K562 (cell line): ENCODE data around the gene PITX2. TPM values are rescaled to one million over a fixed set of nuclear protein-coding genes. Genes with fewer than 3 reads are reported as not detected.

Source experiments
- ATAC-seq: fragments of 200-7000 bp; cut with Tn5 transposase; 3 replicates; pipeline ENCODE4 v1.9.1; 2020; ENCODE audit warnings: moderate library complexity
- BruUV-seq: library from RNA; stranded (reverse); fragments of 400-500 nt; replicated peaks from 2 replicates; lab custom pipeline; 2021; lab: Mats Ljungman, UMichigan
- CTCF ChIA-PET: fragments of 300-600 bp; formaldehyde crosslinking; extraction: SDS; loops from one replicate; lab custom pipeline; 2021; ENCODE audit warnings: low intra/inter-chr PET ratio; lab: Yijun Ruan, JAX
- POLR2A ChIA-PET: fragments of 300-600, 350-650 bp; sonication (Branson Sonifier 250); formaldehyde crosslinking; extraction: SDS; loops from one replicate; lab custom pipeline; 2021; ENCODE audit warnings: antibody characterized with exemption, inconsistent platforms; lab: Yijun Ruan, JAX
- DNase-seq, 4 experiments: peaks; one replicate each; pipeline versions ENCODE4 v3.0.0 to v3.0.0-alpha.2; 2011 to 2018; ENCODE audit warnings: low spot score in 3 of 4, mixed read lengths in 3 of 4; ENCODE audit errors: extremely low read depth in 1 of 4
- FAIRE-seq: peaks from 2 replicates; lab custom pipeline; 2011; peaks lifted over from hg19 to GRCh38; lab: Jason Lieb, UNC
- H2AFZ ChIP-seq: 2 replicates; pipeline ENCODE4 v1.6.0; 2011; ENCODE audit warnings: low read depth, low read length, control low read depth, inconsistent platforms
- H3K27ac ChIP-seq: fragments of 200-600 bp; 3 replicates; pipeline ENCODE4 v1.8.0; 2011; ENCODE audit warnings: low read depth, mild to moderate bottlenecking, control low read depth, inconsistent platforms, low read length, moderate library complexity, mixed read lengths; ENCODE audit errors: extremely low read depth
- H3K27me3 ChIP-seq, 2 experiments: fragments of 300-600 bp in 1 of 2; 2 replicates in 1 of 2; 3 replicates in 1 of 2; pipeline versions ENCODE4 v1.6.0 to v1.8.0; 2011; ENCODE audit warnings: inconsistent platforms in 2 of 2, low read length in 2 of 2, mild to moderate bottlenecking in 1 of 2, mixed read lengths in 1 of 2, moderate library complexity in 1 of 2; ENCODE audit not compliant: control insufficient read depth in 2 of 2, insufficient read depth in 2 of 2
- H3K36me3 ChIP-seq: fragments of 300-600 bp; 3 replicates; pipeline ENCODE4 v1.8.0; 2011; ENCODE audit warnings: mild to moderate bottlenecking, low read length, inconsistent platforms; ENCODE audit not compliant: control insufficient read depth, insufficient read depth
- H3K4me1 ChIP-seq, 2 experiments: fragments of 200-600 bp in 1 of 2; replicated peaks in 1 of 2; 2 replicates in 1 of 2; 3 replicates in 1 of 2; pipeline versions ENCODE4 v1.5.1 to v1.8.0; 2011; ENCODE audit warnings: inconsistent platforms in 2 of 2, low read length in 2 of 2, mild to moderate bottlenecking in 1 of 2, mixed read lengths in 1 of 2, moderate library complexity in 1 of 2; ENCODE audit not compliant: control insufficient read depth in 2 of 2, insufficient read depth in 2 of 2
- H3K4me2 ChIP-seq: 2 replicates; pipeline ENCODE4 v1.6.1; 2011; ENCODE audit warnings: low read length, control low read depth, inconsistent platforms, mixed read lengths; ENCODE audit not compliant: insufficient read depth
- H3K4me3 ChIP-seq: fragments of 200-600 bp; sonication (generic), shearing (Covaris generic); 2 replicates; pipeline ENCODE4 v1.5.1; 2016; ENCODE audit warnings: control low read depth, inconsistent platforms
- H3K79me2 ChIP-seq: fragments of 200-600 bp; 3 replicates; pipeline ENCODE4 v1.8.0; 2011; ENCODE audit warnings: low read length, inconsistent platforms; ENCODE audit not compliant: control insufficient read depth, insufficient read depth
- H3K9ac ChIP-seq, 2 experiments: 2 replicates each; pipeline versions ENCODE4 v1.6.0 to v1.6.1; 2011; ENCODE audit warnings: low read depth in 2 of 2, low read length in 2 of 2, control low read depth in 1 of 2, inconsistent platforms in 1 of 2, mild to moderate bottlenecking in 1 of 2, mixed read lengths in 1 of 2; ENCODE audit not compliant: insufficient read depth in 1 of 2
- H3K9me1 ChIP-seq: one replicate; pipeline ENCODE4 v1.6.0; 2011; ENCODE audit warnings: inconsistent platforms, mild to moderate bottlenecking, low read length, moderate library complexity; ENCODE audit not compliant: control insufficient read depth, insufficient read depth
- H3K9me3 ChIP-seq: replicated peaks from 2 replicates; pipeline ENCODE4 v1.5.1; 2011; ENCODE audit warnings: low read depth, low read length, inconsistent platforms; ENCODE audit not compliant: control insufficient read depth, insufficient read depth
- H4K20me1 ChIP-seq: replicated peaks from 2 replicates; pipeline ENCODE4 v1.6.1; 2011; ENCODE audit warnings: low read length, inconsistent platforms, mixed read lengths; ENCODE audit not compliant: control insufficient read depth, insufficient read depth
- BCLAF1 ChIP-seq, 2 experiments: fragments of 450-650 bp in 1 of 2; IDR thresholded peaks; 2 replicates each; pipeline ENCODE4 v1.6.1; 2011 to 2017; ENCODE audit warnings: low read depth in 2 of 2, antibody characterized with exemption in 1 of 2, borderline replicate concordance in 1 of 2, low read length in 1 of 2, mild to moderate bottlenecking in 1 of 2, mixed read lengths in 1 of 2; ENCODE audit not compliant: control insufficient read depth in 1 of 2
- HNRNPH1 ChIP-seq: fragments of 200-400 bp; formaldehyde crosslinking; optimal IDR thresholded peaks from 2 replicates; pipeline ENCODE3; 2017; ENCODE audit warnings: low read depth, mild to moderate bottlenecking, low read length, moderate library complexity
- HNRNPK ChIP-seq: fragments of 200-400 bp; formaldehyde crosslinking; IDR thresholded peaks from one replicate; pipeline ENCODE4 v1.6.1; 2018; ENCODE audit warnings: mild to moderate bottlenecking, low read depth, low read length; ENCODE audit not compliant: poor library complexity, severe bottlenecking
- KDM1A ChIP-seq, 2 experiments: fragments of 450-650 bp; IDR thresholded peaks; 2 replicates each; pipeline ENCODE4 v1.6.1; 2016; ENCODE audit warnings: mild to moderate bottlenecking in 2 of 2
- KLF16 ChIP-seq: IDR thresholded peaks from 2 replicates; pipeline ENCODE4 v1.6.1; 2016; ENCODE audit warnings: antibody characterized with exemption
- MED1 ChIP-seq: sonication (generic); formaldehyde crosslinking; IDR thresholded peaks from 2 replicates; pipeline ENCODE4 v1.8.1; 2023; ENCODE audit warnings: missing genetic modification reagents, borderline replicate concordance
- MLX ChIP-seq, 2 experiments: fragments of 450-650 bp in 1 of 2; sonication (generic) in 1 of 2; formaldehyde crosslinking; conservative IDR thresholded peaks; 2 replicates each; pipeline versions ENCODE4 v1.4.0 to v1.8.1; 2020 to 2022; ENCODE audit warnings: mild to moderate bottlenecking in 1 of 2, missing genetic modification reagents in 1 of 2
- NEUROD1 ChIP-seq: fragments of 150-350 bp; IDR thresholded peaks from 2 replicates; pipeline ENCODE4 v1.6.1; 2014; ENCODE audit warnings: borderline replicate concordance, low read length, low read depth; ENCODE audit not compliant: partially characterized antibody
- NFXL1 ChIP-seq: fragments of 450-650 bp; formaldehyde crosslinking; IDR thresholded peaks from 2 replicates; pipeline ENCODE4 v1.4.0; 2021; ENCODE audit warnings: mild to moderate bottlenecking
- NR4A1 ChIP-seq, 2 experiments: fragments of 250-450 bp in 1 of 2; fragments of 450-650 bp in 1 of 2; sonication (Bioruptor Pico) in 1 of 2; IDR thresholded peaks; 2 replicates each; pipeline versions ENCODE4 v1.4.0 to v1.6.1; 2016 to 2020; ENCODE audit warnings: mild to moderate bottlenecking in 2 of 2, missing compliant biosample characterization in 1 of 2, missing genetic modification characterization in 1 of 2, moderate library complexity in 1 of 2
- PCBP1 ChIP-seq: fragments of 200-400 bp; formaldehyde crosslinking; IDR thresholded peaks from 2 replicates; pipeline ENCODE4 v1.6.1; 2018; ENCODE audit warnings: mild to moderate bottlenecking, low read depth, low read length; ENCODE audit not compliant: poor library complexity, severe bottlenecking
- THRA ChIP-seq: fragments of 450-650 bp; IDR thresholded peaks from 2 replicates; pipeline ENCODE4 v1.6.1; 2017; ENCODE audit warnings: mild to moderate bottlenecking, moderate library complexity
- ZBTB7A ChIP-seq: IDR thresholded peaks from 2 replicates; pipeline ENCODE4 v1.6.1; 2011; ENCODE audit warnings: low read depth, mild to moderate bottlenecking, low read length, moderate library complexity, borderline replicate concordance; ENCODE audit not compliant: control insufficient read depth
- ZC3H11A ChIP-seq: IDR thresholded peaks from 2 replicates; pipeline ENCODE4 v1.6.1; 2012; ENCODE audit warnings: low read depth, low read length, improper control_type of control experiment
- WGBS: fragments of 100-300 bp; shearing (Covaris generic); methylation state at CpG from one replicate; pipeline ENCODE4 v1.1.6; 2016; ENCODE audit warnings: low coverage, mixed read lengths; ENCODE audit not compliant: insufficient coverage; ENCODE audit errors: missing lambda C conversion rate; 5-methylcytosine and 5-hydroxymethylcytosine counted together
- in situ Hi-C: fragments of 300-500 bp; cut with MboI; formaldehyde crosslinking; loops from 4 replicates; pipeline ENCODE4 v1.15.0; 2018; ENCODE audit warnings: inconsistent platforms, mixed read lengths
- intact Hi-C: fragments of 100-400 bp; cut with micrococcal nuclease; formaldehyde crosslinking; loops from 2 replicates; pipeline ENCODE4 v1.14.2; 2022
- polyA plus RNA-seq, 8 experiments: library from polyadenylated mRNA; depleted of rRNA in 4 of 8; stranded (reverse) in 5 of 8; unstranded in 3 of 8; fragments of >200 nt; fragmentation: Nextera tagmentation in 2 of 8; fragmentation: Illumina TruSeq in 1 of 8; extraction: Ambion mirVana in 2 of 8; extraction: Trizol in 1 of 8; gene quantifications; 2 replicates each; pipeline versions ENCODE4 v1.2.1 to v1.2.3, GENCODE V29; 2011 to 2014; ENCODE audit warnings: inconsistent platforms in 1 of 8, missing spikeins in 1 of 8
- total RNA-seq, 7 experiments: library from RNA; depleted of rRNA in 6 of 7; stranded (reverse); fragments of >200 nt in 6 of 7; fragmentation: Illumina TruSeq in 2 of 7; extraction: Trizol in 2 of 7; gene quantifications; 2 replicates each; pipeline versions ENCODE4 v1.2.1 to v1.2.3, GENCODE V29; 2011 to 2021; ENCODE audit warnings: low replicate concordance in 1 of 7

The PITX2 gene
- total and polyA plus RNA-seq, 9 of the 15 experiments (the other 6 are each of a cell fraction or from before 2014, with no cell fraction given), result 0.08 TPM; not detected in 8

GRCh38 chr4:110653321-110654253 lies 30.7 kb upstream of the PITX2 start (continued):
- no peak for TF ChIP-seq THRA
- TF ChIP-seq HNRNPH1, result no peak
- no peak for TF ChIP-seq NR4A1 (CRISPR knock-in tag; IDR thresholded peaks at IDR 0.05)
- no peak for TF ChIP-seq NR4A1 (tag; IDR thresholded peaks at IDR 0.05)
- no peak for TF ChIP-seq KLF16

GRCh38 chr4:110644008-110644407 lies 21.1 kb upstream of the PITX2 start:
- ChIA-PET CTCF (no interaction called here), POLR2A (no interaction called here)
- peaks cover 12 to 15% of the 10 kb centered on the region in 2 experiments; a peak in 3 of 5 replicates for H3K27me3 ChIP-seq
- no peak overlapping the region for H3K4me3 ChIP-seq
- no peak overlapping the region for H2AFZ ChIP-seq
- BruUV-seq, result no TSS peak
- H3K4me1 ChIP-seq, result no peaks in the 10 kb centered on the region
- no peak for FAIRE-seq
- intact Hi-C loops (no loop called here), in situ Hi-C loops (no loop called here)
- ATAC-seq, result no peak
- H3K9me1 ChIP-seq, result no peaks in the 10 kb centered on the region
- no peaks in the 10 kb centered on the region for H3K36me3 ChIP-seq
- no peaks in the 10 kb centered on the region for H3K79me2 ChIP-seq
- H4K20me1 ChIP-seq, result no peaks in the 10 kb centered on the region
- WGBS, result 0% methylated on average over 1 of the region's 1 CpG
- H3K4me2 ChIP-seq, result no peak overlapping the region
- no peak overlapping the region for H3K27ac ChIP-seq
- no peak for DNase-seq
- H3K9ac ChIP-seq, result no peak overlapping the region
- no peaks in the 10 kb centered on the region for H3K9me3 ChIP-seq
- no peak for TF ChIP-seq ZC3H11A
- TF ChIP-seq ZBTB7A, result no peak
- TF ChIP-seq NFXL1, result no peak
- TF ChIP-seq MLX (CRISPR knock-in tag; conservative IDR thresholded peaks at IDR 0.05), result no peak
- no peak for TF ChIP-seq KDM1A (IDR thresholded peaks at IDR 0.05)
- no peak for TF ChIP-seq NEUROD1
- no peak for TF ChIP-seq PCBP1
- no peak for TF ChIP-seq BCLAF1 (IDR thresholded peaks at IDR 0.05; ENCODE audit: borderline replicate concordance in 1 of 2, control insufficient read depth in 1 of 2, low read depth in 2 of 2, low read length in 1 of 2)
- TF ChIP-seq HNRNPK, result no peak
- no peak for TF ChIP-seq MED1 (CRISPR knock-in tag)
